HepG2 (cell line): ENCODE measurements around the gene ACER3. TPM values are rescaled to one million over a fixed set of nuclear protein-coding genes. Genes with fewer than 3 reads are reported as not detected.

Experiments used
- CBX2 ChIP-seq, 2 experiments: fragments of 200-600 bp in 1 of 2; sonication (generic); formaldehyde crosslinking in 1 of 2; IDR thresholded peaks; 2 replicates each; pipeline versions ENCODE4 v1.7.0 to v1.8.1; 2018 to 2022; ENCODE audit warnings: low read depth in 2 of 2, low read length in 1 of 2, mild to moderate bottlenecking in 1 of 2, missing genetic modification reagents in 1 of 2
- EHMT2 ChIP-seq: fragments of 200-600 bp; sonication (generic); IDR thresholded peaks from 2 replicates; pipeline ENCODE4 v1.7.0; 2017; ENCODE audit warnings: antibody characterized with exemption, low read depth, low read length, borderline replicate concordance
- GATA4 ChIP-seq: sonication (generic); IDR thresholded peaks from 2 replicates; pipeline ENCODE4 v1.6.1; 2016; ENCODE audit warnings: antibody characterized with exemption, low read depth, borderline replicate concordance
- HOXD1 ChIP-seq: sonication (generic); formaldehyde crosslinking; IDR thresholded peaks from 2 replicates; pipeline ENCODE4 v1.5.0; 2020; ENCODE audit warnings: missing genetic modification reagents
- IRF1 ChIP-seq: sonication (generic); formaldehyde crosslinking; IDR thresholded peaks from 2 replicates; pipeline ENCODE4 v1.4.0; 2020; ENCODE audit warnings: low read depth, mild to moderate bottlenecking, missing genetic modification reagents
- JARID2 ChIP-seq: sonication (generic); formaldehyde crosslinking; IDR thresholded peaks from 2 replicates; pipeline ENCODE4 v1.8.1; 2023; ENCODE audit warnings: missing genetic modification reagents, inconsistent platforms; ENCODE audit not compliant: insufficient replicate concordance
- KAT7 ChIP-seq: IDR thresholded peaks from 2 replicates; pipeline ENCODE4 v1.6.1; 2018; ENCODE audit warnings: borderline replicate concordance, missing compliant biosample characterization
- KLF9 ChIP-seq: IDR thresholded peaks from 2 replicates; pipeline ENCODE4 v1.6.1; 2016; ENCODE audit warnings: low read depth
- MEF2D ChIP-seq: sonication (generic); formaldehyde crosslinking; IDR thresholded peaks from 2 replicates; pipeline ENCODE4 v1.5.1; 2020; ENCODE audit warnings: mild to moderate bottlenecking, missing genetic modification reagents
- PRMT3 ChIP-seq: sonication (generic); formaldehyde crosslinking; IDR thresholded peaks from 2 replicates; pipeline ENCODE4 v1.8.1; 2022; ENCODE audit warnings: low read depth, mild to moderate bottlenecking, moderate library complexity, missing genetic modification reagents, borderline replicate concordance
- THAP9 ChIP-seq: sonication (generic); formaldehyde crosslinking; IDR thresholded peaks from 2 replicates; pipeline ENCODE4; 2020; ENCODE audit warnings: missing genetic modification reagents, mild to moderate bottlenecking, borderline replicate concordance
- ZBTB4 ChIP-seq: sonication (generic); formaldehyde crosslinking; IDR thresholded peaks from 2 replicates; pipeline ENCODE4 v1.4.0; 2020; ENCODE audit warnings: missing genetic modification reagents, mild to moderate bottlenecking, borderline replicate concordance
- ZEB1 ChIP-seq: IDR thresholded peaks from 2 replicates; pipeline ENCODE4 v1.6.1; 2012; ENCODE audit warnings: mild to moderate bottlenecking, low read depth, inconsistent platforms; ENCODE audit not compliant: insufficient replicate concordance
- ZNF274 ChIP-seq: sonication (generic); formaldehyde crosslinking; IDR thresholded peaks from 2 replicates; pipeline ENCODE4 v1.5.1; 2020; ENCODE audit warnings: mild to moderate bottlenecking, missing genetic modification reagents
- ZNF670 ChIP-seq: sonication (generic); formaldehyde crosslinking; IDR thresholded peaks from 2 replicates; pipeline ENCODE4 v1.8.0; 2022; ENCODE audit warnings: mild to moderate bottlenecking, missing genetic modification reagents, borderline replicate concordance
- ZNF7 ChIP-seq: IDR thresholded peaks from 2 replicates; pipeline ENCODE4 v1.6.1; 2016; ENCODE audit warnings: missing biosample characterization, missing genetic modification reagents
- ZNF780A ChIP-seq: sonication (generic); formaldehyde crosslinking; IDR thresholded peaks from 2 replicates; pipeline ENCODE4 v1.8.0; 2022; ENCODE audit warnings: mild to moderate bottlenecking, missing genetic modification reagents, moderate library complexity
- ZSCAN29 ChIP-seq: sonication (generic); formaldehyde crosslinking; conservative IDR thresholded peaks from 2 replicates; pipeline ENCODE4 v1.4.0; 2020; ENCODE audit warnings: mild to moderate bottlenecking, missing genetic modification reagents
- polyA plus RNA-seq, 8 experiments: library from polyadenylated mRNA; depleted of rRNA in 3 of 8; stranded (reverse) in 7 of 8; unstranded in 1 of 8; fragments of >200 nt; fragmentation: Illumina TruSeq in 4 of 8; extraction: Trizol in 4 of 8; gene quantifications; 2 replicates each; pipeline versions ENCODE4 v1.2.1 to v1.2.3, GENCODE V29; 2011 to 2016; ENCODE audit warnings: low read depth in 4 of 8, missing spikeins in 1 of 8, mixed read lengths in 1 of 8; ENCODE audit not compliant: insufficient read depth in 1 of 8
- total RNA-seq, 5 experiments: library from RNA; depleted of rRNA; stranded (reverse); fragments of >200 nt; fragmentation: Illumina TruSeq; extraction: Trizol; gene quantifications; 2 replicates each; pipeline ENCODE4 v1.2.3, GENCODE V29; 2016; ENCODE audit warnings: low read depth in 1 of 5

ACER3 gene
- total and polyA plus RNA-seq, 2 of the 13 experiments (the other 11 are each of a cell fraction or from before 2014, with no cell fraction given) = 6.0 to 9.8 TPM

- no peak for TF ChIP-seq CBX2 (IDR thresholded peaks at IDR 0.05; ENCODE audit: low read depth, low read length)
- TF ChIP-seq CBX2 (CRISPR knock-in tag; IDR thresholded peaks at IDR 0.05; ENCODE audit: low read depth) = no peak
- TF ChIP-seq THAP9 = no peak
- TF ChIP-seq ZNF274 (CRISPR knock-in tag) = no peak
- TF ChIP-seq HOXD1 (CRISPR knock-in tag) = no peak
- no peak for TF ChIP-seq KAT7
- no peak for TF ChIP-seq PRMT3 (CRISPR knock-in tag)
- no peak for TF ChIP-seq IRF1 (CRISPR knock-in tag)
- 0 out of 2 replicates have a peak, but pooled peaks have one; percentile 23 for TF ChIP-seq ZSCAN29
- TF ChIP-seq MEF2D (CRISPR knock-in tag) = no peak
- TF ChIP-seq ZNF670 = no peak
- TF ChIP-seq ZEB1 = peak; percentile 68
- TF ChIP-seq EHMT2 = no peak
- TF ChIP-seq JARID2 = no peak
- TF ChIP-seq GATA4 = peak; percentile 90; the same call in 1 of the 2 replicates
- TF ChIP-seq ZBTB4 (CRISPR knock-in tag) = no peak
- TF ChIP-seq ZNF780A = no peak
- TF ChIP-seq ZNF7 = no peak
- TF ChIP-seq KLF9 (CRISPR knock-in tag) = no peak
Observed at GRCh38 chr11:76962583-76963416, 102.1 kb downstream of the ACER3 start (continued).
